Measurements from ENCODE around the gene COLQ. TPM values are rescaled to one million over a fixed set of nuclear protein-coding genes. Genes with fewer than 3 reads are reported as not detected.

Gene COLQ
- total RNA-seq, 1 experiment from 2014 or later, result not detected

DNA sequence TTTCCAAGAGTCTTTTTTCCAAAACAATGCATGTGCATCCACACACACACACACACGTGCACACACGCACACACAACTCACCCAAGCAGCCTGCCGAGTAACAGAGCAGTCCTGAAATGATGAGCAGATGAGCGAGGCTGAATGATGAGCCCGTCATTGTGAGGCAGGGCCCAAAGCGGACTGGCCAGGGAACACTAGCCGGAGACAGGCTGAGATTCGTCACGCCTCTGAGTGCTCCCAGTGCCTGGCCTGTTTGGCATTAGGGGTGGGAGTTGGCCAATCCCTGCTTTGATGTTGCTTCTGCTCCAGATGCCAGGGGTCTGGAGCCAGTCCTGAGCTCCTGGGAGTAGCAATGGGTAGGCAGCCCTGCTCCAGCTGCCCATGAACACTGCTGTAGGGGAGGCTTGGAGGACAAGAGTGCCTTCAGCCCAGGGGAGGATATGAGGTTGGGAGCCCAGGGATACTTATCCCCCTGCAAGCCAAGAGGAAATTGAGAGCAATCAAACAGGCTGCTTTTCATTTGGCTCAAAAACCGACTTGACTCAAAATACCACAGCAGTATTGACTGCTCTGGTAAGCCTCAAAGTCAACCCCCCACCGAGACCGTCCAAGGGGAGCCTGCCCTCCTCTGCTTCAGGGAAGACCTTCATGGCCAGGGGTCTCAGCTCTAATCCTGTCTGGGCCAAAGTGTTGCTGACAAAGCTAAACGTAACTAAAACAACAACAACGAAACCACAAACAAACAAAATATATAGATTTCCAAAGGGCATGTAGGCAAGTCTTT, 22.9 kb downstream of the COLQ start:
- Mint-ChIP-seq H3K4me1 (ENCODE audit: low read depth, unreplicated experiment) (no peaks in the 10 kb centered on the region), H3K36me3 (ENCODE audit: insufficient read depth, unreplicated experiment) (no peaks in the 10 kb centered on the region), H3K27me3 (ENCODE audit: insufficient read depth, unreplicated experiment) (peaks cover 2% of the 10 kb centered on the region), H3K27ac (ENCODE audit: unreplicated experiment) (no peak overlapping the region), H3K4me3 (ENCODE audit: unreplicated experiment) (no peak overlapping the region), H3K9me3 (ENCODE audit: unreplicated experiment) (no peaks in the 10 kb centered on the region)
- POLR2A ChIA-PET, result no interaction called here
- intact Hi-C loops (cut with micrococcal nuclease; ENCODE audit: unreplicated experiment), result no loop called here
- CTCF ChIA-PET, result no interaction called here
- H3K27me3 ChIP-seq (replicated peaks; ENCODE audit: control insufficient read depth, insufficient read depth, low read length), result no peaks in the 10 kb centered on the region
- no peaks in the 10 kb centered on the region for H3K36me3 ChIP-seq (ENCODE audit: control insufficient read depth, insufficient read depth, low read length)
- H3K4me1 ChIP-seq, result no peaks in the 10 kb centered on the region
- TF ChIP-seq, protein P1, sequence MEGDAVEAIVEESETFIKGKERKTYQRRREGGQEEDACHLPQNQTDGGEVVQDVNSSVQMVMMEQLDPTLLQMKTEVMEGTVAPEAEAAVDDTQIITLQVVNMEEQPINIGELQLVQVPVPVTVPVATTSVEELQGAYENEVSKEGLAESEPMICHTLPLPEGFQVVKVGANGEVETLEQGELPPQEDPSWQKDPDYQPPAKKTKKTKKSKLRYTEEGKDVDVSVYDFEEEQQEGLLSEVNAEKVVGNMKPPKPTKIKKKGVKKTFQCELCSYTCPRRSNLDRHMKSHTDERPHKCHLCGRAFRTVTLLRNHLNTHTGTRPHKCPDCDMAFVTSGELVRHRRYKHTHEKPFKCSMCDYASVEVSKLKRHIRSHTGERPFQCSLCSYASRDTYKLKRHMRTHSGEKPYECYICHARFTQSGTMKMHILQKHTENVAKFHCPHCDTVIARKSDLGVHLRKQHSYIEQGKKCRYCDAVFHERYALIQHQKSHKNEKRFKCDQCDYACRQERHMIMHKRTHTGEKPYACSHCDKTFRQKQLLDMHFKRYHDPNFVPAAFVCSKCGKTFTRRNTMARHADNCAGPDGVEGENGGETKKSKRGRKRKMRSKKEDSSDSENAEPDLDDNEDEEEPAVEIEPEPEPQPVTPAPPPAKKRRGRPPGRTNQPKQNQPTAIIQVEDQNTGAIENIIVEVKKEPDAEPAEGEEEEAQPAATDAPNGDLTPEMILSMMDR (IDR thresholded peaks at IDR 0.05; ENCODE audit: insufficient read depth in 1 of 2, low read depth in 1 of 2, low read length in 1 of 2, severe bottlenecking in 1 of 2, unreplicated experiment in 1 of 2), result no peak
- DNase-seq, result no peak
- H3K4me3 ChIP-seq (ENCODE audit: low read depth, low read length), result no peak overlapping the region
- H3K9me3 ChIP-seq, result no peaks in the 10 kb centered on the region
- no TSS peak for BruUV-seq (replicated peaks)

- no peaks in the 10 kb centered on the region for H3K9me3 Mint-ChIP-seq (ENCODE audit: unreplicated experiment)
- TF ChIP-seq, protein P1 (IDR thresholded peaks at IDR 0.05; ENCODE audit: insufficient read depth in 1 of 2, low read depth in 1 of 2, low read length in 1 of 2, severe bottlenecking in 1 of 2, unreplicated experiment in 1 of 2), result no peak
- no peaks in the 10 kb centered on the region for H3K27me3 ChIP-seq (replicated peaks; ENCODE audit: control insufficient read depth, insufficient read depth, low read length)
- H3K27me3 Mint-ChIP-seq (ENCODE audit: insufficient read depth, unreplicated experiment), result peaks cover 3% of the 10 kb centered on the region
- POLR2A ChIA-PET, result no interaction called here
- intact Hi-C loops (cut with micrococcal nuclease; ENCODE audit: unreplicated experiment), result no loop called here
- no TSS peak for BruUV-seq (replicated peaks)
- H3K4me3 Mint-ChIP-seq (ENCODE audit: unreplicated experiment), result no peak overlapping the region
- H3K36me3 Mint-ChIP-seq (ENCODE audit: insufficient read depth, unreplicated experiment), result no peaks in the 10 kb centered on the region
- CTCF ChIA-PET, result no interaction called here
- no peaks in the 10 kb centered on the region for H3K9me3 ChIP-seq
- no peak overlapping the region for H3K27ac Mint-ChIP-seq (ENCODE audit: unreplicated experiment)
- no peak for DNase-seq
- no peaks in the 10 kb centered on the region for H3K4me1 Mint-ChIP-seq (ENCODE audit: low read depth, unreplicated experiment)
- H3K4me3 ChIP-seq (ENCODE audit: low read depth, low read length), result no peak overlapping the region
- H3K36me3 ChIP-seq (ENCODE audit: control insufficient read depth, insufficient read depth, low read length), result no peaks in the 10 kb centered on the region
- H3K4me1 ChIP-seq, result no peaks in the 10 kb centered on the region
These were observed 23.5 kb downstream of the COLQ start for GRCh38 chr3:15497964-15498363.

DNA sequence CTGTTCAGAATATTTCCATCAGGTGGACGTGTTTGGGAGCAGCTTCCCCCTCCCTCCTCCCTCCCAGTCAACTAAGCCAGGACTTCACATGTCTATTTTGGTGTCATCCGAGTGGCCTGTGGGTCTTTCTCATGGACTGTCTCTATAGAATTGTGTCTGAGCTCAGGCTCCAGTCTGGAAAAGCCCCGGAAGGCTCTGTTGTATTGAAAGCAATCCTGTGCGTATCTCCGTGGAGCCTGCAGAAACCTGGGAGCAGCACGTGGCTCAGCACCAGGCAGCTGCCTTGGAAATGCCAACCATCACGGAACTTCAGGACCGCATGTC, 25.2 kb downstream of the COLQ start:
- no peaks in the 10 kb centered on the region for H3K36me3 Mint-ChIP-seq (ENCODE audit: insufficient read depth, unreplicated experiment)
- intact Hi-C loops (cut with micrococcal nuclease; ENCODE audit: unreplicated experiment), result no loop called here
- Histone ChIP-seq H3K9me3 (no peaks in the 10 kb centered on the region), H3K4me1 (no peaks in the 10 kb centered on the region), H3K36me3 (ENCODE audit: control insufficient read depth, insufficient read depth, low read length) (no peaks in the 10 kb centered on the region), H3K4me3 (ENCODE audit: low read depth, low read length) (no peak overlapping the region), H3K27me3 (replicated peaks; ENCODE audit: control insufficient read depth, insufficient read depth, low read length) (no peaks in the 10 kb centered on the region)
- H3K4me3 Mint-ChIP-seq (ENCODE audit: unreplicated experiment), result no peak overlapping the region
- H3K27me3 Mint-ChIP-seq (ENCODE audit: insufficient read depth, unreplicated experiment), result peaks cover 6% of the 10 kb centered on the region
- DNase-seq, result no peak
- no peaks in the 10 kb centered on the region for H3K9me3 Mint-ChIP-seq (ENCODE audit: unreplicated experiment)
- BruUV-seq (replicated peaks), result no TSS peak
- CTCF ChIA-PET, result no interaction called here
- no peaks in the 10 kb centered on the region for H3K4me1 Mint-ChIP-seq (ENCODE audit: low read depth, unreplicated experiment)
- no peak overlapping the region for H3K27ac Mint-ChIP-seq (ENCODE audit: unreplicated experiment)
- POLR2A ChIA-PET, result no interaction called here
- TF ChIP-seq, protein P1 (IDR thresholded peaks at IDR 0.05; ENCODE audit: insufficient read depth in 1 of 2, low read depth in 1 of 2, low read length in 1 of 2, severe bottlenecking in 1 of 2, unreplicated experiment in 1 of 2), result no peak
